M059J (cell line): ENCODE results near the gene LRP4. TPM values are rescaled to one million over a fixed set of nuclear protein-coding genes. Genes with fewer than 3 reads are reported as not detected.
"Not testable (repeated sequence)": the region's sequence is repeated elsewhere in the genome, so short reads cannot be mapped to it uniquely, and the experiment has no call there.

Experiments used
- DNase-seq: peaks from one replicate; pipeline ENCODE4 v3.0.0-alpha.2; 2012; ENCODE audit warnings: low read depth
- total RNA-seq: library from RNA; depleted of rRNA; stranded (reverse); fragments of >200 nt; shearing (Covaris generic); gene quantifications from 2 replicates; pipeline ENCODE4 v1.2.3, GENCODE V29; 2014

Gene LRP4
- total RNA-seq, 1 experiment from 2014 or later: 1.1 TPM

DNA sequence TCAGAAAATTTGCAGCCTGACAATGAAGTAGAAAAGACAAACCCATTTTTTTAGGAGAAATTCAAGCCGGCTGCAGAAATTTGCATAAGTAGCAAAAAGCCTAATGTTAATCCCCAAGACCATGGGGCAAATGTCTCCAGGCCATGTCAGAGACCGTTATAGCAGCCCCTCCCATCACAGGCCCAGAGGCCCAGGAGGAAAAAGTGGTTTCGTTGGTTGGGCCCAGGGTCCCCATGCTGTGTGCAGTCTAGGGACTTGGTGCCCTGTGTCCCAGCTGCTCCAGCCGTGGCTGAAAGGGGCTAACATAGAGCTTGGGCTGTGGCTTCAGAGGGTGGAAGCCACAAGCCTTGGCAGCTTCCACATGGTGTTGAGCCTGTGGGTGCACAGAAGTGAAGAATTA lies 9.6 kb upstream of the LRP4 start:
- DNase-seq: not testable (repeated sequence)

DNA sequence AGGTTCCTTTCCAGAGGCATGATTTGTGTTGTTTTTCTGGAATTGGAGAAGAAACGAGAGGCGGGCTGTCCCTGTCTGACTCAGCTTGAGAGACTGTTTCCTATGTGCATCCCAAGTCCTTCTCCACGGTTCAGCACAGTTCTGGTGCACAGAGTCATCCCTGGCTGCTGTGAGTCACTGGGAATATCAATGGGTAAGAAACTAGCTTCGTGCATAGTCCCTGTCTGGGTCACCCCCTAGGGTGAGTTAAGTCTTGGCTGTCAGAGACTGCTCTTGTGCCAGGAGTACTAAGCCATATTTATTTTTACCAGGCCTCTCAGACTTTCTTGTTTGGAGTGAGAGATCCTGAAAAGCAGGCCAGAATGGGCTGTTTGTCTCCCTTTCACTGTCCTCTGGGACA lies 2.4 kb upstream of the LRP4 start:
- DNase-seq: peak; percentile 99

DNA sequence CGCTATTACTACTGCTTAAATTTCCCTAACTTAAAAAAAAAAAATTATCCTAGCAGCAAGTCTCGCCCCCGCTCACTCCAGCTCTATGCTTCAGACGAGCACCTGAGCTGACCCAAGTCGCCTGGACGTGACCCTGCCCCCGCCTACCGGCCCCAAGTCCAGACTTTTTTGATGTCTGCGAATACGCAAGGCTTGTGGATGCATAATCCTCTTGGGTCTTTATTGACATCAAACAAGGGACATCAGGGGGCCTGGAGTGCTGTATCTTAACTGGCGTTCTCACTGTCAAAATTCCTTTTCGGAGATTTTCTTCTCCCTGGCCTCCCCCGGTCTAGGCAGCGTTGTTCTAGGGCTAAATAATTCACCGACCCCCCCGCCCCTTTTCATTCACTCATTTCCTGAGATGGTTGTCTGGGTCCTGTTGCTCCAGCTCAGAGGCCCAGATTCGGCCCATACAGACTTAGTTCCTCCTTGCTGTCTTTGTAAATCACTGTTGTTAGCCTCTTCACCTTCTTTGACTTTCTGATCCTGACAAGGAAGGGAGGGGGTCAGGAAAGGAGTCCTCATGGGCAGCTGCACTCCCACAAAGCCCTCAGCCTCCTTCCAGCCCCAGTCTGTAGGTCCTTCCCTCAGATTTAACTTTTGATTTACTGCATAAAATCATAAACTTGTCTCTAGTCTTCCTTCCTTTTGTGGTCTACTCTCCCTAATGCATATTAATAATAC lies 601 bp upstream of the LRP4 start:
- DNase-seq: no peak

DNA sequence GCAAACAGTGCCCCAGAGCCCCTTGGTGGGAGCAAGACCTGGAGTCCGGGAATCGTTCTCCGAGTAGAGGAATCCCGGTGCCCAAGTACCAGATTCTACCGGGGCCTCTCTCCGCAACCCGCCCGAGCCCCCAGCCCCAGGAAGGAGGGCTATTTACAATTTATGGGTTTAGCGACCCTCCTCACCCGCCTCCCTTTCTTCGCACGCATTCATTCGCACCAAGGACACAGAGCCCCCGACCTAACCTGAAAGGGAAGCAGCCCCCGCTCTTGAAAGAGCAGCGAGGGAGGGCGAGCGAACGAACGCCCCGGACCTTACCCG lies 628 bp downstream of the LRP4 start:
- DNase-seq: no peak

DNA sequence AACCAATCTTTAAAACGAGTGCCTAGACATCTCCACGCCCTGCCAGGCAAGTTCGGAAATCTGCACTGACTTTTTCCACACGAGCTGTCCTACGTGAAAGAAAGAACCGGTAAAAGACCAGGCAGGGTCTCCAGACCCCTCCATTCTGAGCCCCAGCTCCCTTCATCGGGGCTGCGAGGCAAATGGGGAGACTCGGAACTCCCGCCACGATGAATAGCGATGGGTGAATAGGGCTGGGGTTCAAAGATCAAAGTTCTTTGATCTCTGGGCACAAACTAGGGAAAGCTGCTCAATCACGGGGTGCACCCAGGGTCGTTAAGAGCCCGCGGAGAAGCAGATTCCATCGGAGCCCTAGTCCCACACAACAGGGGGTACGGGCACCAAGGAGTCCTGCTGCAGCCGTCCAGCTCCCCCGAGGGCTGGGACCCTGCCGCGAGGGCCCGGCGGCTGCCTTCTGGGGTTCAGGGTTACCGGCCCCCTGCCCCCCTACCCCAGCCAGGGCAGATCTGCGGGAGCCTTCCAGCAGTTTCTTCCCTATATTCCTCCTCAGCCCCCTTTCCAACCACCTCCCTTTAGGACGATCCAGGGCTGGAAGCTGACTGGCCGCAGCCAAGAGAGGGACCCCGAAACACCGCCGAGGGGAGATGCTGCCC lies 1.1 kb downstream of the LRP4 start:
- DNase-seq: no peak

DNA sequence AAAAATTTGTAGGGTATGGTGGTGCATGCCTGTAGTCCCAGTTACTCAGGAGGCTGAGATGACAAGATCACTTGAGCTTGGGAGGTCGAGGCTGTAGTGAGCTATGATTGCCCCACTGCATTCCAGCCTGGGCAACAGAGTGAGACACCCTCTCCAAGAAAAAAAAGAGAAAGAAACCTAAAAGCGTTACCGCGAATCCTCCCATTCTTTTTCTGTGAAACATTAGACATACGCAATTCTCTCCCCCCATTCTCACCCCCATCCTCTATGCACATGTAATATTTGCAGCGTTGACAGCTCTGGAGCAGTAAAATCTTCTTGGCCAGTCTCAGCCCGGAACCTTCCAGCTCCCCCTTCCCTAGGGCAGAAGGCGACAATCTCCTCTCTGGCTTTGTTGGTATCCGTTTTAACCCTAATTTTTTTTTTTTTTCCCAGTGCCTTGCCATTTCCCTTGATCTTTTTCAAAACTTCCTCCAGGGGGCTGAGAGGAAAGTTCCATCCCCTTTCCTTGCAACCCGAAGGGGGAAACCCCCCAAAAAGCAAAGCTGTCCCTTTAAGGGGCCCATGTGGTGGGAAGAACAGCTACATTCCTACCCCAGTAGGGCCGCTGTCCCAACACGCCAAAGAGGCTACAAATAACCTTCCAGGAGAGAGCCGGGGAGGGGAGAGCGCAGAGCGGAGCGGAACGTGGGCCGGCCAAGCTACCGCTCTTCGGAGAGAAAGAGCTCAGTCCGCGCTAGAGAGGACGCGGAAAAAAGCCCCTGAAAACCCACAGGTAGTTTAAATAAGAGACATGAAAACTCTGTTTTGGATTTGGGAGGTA lies 1.9 kb downstream of the LRP4 start:
- DNase-seq: peak; percentile 70

DNA sequence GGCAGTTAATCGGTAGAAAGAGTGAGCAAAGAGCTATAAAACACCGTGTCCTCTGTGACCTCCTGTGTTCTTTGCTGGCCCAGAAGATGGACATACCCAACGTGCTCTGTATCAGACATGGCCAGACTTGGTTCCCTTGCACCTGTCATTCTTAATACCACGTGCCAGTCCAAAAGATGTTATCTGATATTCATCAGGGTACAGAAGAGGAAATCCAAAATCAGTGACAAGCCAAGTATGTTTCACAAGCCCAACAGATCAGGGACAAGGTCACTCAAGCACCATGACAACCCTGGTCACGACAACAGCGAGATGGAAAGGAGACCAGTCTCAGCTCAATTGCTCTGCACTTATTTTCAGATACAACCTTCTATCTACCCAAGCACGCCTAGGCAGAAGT lies 3.4 kb downstream of the LRP4 start:
- no peak for DNase-seq

DNA sequence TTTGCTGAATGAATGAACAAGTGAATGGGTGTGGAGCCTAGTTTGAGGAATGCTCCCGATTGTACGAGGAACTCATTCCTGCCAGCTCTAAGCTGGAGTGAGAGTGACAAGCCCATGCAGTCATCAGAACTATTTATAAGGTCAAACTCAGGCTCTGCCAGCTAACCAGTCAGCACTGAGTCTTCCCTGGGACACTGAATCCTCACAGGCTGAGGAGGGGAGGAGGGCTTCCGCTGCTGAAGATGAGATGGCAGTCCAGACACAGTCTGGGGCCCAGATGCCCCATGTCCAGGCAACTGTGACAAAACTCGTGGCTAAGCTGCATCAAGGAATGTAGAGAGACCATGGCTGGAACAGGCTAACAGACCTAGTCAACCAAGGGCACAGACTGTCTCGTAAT lies 4.0 kb downstream of the LRP4 start:
- peak; percentile 57 for DNase-seq

DNA sequence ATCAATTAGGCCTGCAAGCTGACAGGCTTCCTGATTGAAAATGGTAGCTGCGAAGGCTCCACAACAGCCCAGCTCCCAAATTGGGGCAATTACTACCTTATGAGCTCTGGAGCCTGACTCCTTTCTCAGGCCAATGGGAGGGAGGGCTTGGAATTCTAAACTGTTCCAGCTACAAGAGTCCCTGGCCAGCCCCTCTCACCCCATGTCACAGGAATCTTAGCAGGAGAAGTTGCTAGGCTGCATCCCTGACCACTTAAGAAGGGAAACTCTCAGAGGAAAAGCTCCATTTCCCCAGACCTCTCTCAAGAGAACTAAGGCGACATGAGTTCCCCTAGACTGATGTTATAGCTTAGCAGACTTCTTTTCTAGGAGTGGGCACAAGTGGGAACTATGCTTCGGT lies 4.9 kb downstream of the LRP4 start:
- DNase-seq: no peak

DNA sequence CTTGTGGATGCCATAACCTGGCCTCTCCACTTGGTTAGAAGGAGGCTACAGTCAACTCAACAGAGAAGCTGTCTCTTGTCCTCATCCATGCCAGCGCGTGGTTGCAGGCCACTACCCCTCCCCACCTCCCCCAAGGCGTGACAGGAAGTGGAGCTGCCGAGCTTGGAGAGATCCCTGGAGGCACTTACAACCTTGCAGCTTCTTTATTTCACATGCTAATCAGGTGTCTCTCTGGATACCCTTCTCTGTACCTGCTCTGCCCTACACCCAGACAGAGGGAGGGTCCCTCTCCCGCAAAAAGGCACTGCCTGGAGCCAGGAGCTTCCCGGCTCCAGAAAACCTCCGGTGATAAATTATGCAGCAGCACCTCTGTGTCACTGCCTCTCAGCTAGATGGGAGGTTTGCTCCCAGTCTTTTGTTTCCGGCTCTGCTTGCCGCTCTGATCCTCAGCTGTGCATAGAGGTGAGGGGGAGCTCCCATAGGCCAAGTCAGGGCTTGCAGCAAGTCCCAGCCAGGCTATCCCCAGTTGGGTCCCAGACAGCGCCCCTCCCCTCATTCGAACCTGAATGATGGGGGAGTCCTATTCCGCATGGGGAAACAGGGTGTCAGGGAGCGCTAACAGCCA lies 5.7 kb downstream of the LRP4 start:
- DNase-seq: peak; percentile 37

DNA sequence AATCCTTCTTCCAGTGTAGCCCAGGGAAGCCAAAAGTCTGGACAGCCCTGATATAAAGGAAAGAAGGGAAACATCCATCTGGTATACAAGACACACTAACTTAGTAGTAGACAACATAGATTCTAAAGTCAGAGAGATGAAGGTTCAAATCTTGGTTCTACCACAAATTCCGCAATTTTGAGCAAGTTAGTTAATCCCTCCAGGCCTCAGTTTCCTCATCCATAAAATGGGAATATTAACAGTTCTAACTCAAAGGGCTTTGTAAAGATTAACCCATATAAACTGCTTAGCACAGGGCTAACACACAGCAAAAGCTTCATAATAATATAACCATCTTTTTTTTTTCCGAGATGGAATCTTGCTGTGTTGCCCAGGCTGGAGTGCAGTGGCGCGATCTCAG lies 10.7 kb downstream of the LRP4 start:
- DNase-seq: no peak

DNA sequence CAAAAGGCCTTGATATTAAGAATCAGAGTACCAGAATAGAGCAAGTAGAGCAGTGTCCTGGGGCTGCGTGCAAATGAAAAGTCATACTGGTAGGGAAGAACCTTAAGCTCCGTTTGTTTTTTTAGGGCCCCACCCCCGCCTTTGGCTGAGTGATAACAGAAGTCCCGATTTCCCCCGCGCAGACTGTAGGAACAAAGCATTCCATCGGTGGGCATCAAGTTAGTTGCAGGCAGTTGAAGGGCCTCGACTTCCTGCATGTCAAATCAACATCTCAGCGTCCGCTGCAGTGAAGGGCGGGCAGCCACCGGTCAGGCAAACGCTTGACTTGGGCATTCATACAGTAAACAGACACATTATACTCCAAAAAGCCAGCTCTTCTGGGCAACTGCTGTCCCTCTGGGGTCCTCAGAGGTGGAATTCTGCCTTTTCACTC lies 11.7 kb downstream of the LRP4 start:
- DNase-seq: no peak

DNA sequence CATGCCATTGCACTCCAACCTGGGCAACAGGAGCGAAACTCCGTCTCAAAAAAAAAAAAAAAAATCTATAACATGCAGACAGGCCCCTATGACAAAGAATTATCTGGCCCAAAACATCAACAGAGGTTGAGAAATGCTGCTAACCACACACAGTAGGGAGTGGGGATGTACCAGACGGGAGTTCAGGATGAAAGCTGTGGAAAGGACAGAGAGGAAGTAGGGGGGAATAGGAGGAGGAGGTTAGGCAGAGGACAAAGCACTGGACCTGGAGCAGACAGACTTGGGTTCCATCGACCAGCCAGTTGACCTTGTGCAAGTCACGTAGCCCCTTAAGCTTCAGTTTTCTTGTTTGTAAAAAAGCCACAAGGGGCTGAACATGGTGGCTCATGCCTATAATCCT lies 12.5 kb downstream of the LRP4 start:
- DNase-seq: no peak

DNA sequence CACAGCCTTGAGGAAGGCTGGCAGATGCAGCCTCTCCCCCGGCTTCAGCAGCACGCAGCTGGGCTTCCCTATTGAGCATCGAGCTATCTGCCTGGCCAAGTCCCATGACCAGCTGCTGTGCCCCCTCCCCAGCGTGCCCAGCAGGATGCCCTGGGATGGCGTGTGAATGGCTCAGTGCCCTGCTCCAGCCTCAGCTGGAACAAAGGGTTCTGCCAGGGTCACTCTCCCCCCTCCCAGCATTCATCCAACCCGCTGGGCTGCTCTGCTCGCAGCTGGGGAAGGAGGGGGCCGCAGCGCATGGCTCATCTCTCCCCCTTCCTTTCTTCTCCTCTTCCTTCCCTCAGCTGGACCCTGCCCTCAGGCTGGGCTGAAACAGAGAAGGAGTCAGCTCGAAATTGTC lies 14.5 kb downstream of the LRP4 start:
- no peak for DNase-seq

DNA sequence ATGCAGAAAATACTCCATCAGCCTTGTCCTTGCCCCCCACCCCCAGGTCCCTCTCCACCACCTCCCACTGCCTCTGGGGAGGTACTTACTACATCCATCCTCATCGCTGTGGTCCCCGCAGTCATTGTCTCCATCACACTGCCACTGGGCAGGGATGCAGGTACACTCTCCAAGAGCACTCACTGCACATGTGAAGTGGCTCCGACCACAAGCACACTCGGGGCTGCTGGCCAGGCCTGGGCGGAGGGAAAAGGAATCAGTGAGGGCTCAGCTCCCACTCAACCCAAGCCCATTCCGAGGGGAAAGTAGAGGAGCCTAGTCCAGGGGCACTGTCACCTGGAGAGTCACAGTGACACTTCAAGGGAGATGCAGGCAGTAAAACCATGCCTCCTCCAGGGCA lies 15.7 kb downstream of the LRP4 start:
- DNase-seq: no peak

DNA sequence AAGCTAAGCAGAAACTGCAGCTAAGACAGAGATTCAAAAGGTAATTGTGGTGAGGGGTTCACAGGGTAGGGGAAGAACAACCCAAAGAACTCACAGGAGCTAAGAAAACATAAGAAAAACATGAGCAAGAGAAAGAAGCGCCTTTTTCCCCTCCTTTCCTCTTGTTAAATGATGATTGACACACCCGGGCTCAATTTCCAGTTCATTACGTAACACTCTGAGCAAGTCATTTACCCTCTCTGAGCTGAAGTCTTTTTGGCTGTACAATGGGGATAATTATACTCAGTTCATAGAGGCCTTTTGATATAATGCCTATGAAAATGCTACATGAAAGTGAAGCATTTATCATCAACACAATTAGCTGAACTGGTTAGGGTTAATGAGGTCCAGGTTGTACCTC lies 17.2 kb downstream of the LRP4 start:
- no peak for DNase-seq

DNA sequence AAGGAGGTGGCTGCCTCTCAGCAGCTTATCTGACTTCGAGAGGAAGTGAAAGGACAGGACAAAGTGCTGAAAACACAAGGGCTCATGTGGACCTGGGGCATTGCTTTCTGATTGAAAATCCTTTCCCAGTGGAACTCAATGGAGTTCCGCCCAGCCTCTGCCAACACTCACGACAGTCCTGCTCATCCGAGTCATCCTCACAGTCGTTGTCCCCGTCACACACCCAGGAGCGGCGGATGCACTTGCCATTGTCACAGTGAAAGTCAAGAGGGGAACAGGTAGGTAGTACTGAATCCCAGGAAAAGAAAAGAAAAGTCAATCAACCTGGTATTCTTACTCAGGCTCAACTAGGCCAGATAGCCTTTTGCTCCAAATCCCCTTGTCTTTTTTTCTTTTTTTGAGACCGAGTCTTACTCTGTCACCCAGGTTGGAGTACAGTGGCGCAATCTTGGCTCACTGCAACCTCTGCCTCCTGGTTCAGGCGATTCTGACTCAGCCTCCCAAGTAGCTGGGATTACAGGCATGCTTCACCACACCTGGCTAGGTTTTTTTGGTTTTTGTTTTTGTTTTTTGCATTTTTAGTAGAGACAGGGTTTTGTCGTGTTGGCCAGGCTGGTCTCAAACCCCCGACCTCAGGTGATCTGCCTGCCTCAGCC lies 18.1 kb downstream of the LRP4 start:
- DNase-seq: no peak

DNA sequence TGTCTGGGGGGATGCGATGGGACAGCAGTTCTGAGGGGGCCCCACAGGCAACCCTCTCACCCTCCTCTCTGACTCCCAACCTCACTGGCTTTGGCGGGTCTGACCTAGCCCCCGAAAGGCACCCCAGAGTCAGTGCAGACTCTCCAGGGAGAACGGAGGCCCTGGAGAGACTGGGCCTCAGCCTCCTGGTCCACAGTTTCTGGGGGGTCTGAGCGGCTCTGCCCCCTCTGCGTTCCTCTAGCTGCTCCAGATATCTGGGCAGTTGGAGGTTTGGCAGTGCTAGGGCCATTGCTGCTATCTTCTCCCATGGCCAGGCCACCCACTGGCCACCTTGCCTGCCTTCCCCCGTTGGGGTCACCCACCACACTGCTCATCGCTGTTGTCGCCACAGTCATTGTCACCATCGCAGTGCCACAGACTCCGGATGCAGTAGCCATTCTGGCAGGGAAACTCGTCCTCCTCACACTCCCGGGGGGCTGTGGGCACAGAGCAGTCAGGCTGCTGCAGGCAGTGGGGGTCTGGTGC lies 18.8 kb downstream of the LRP4 start:
- DNase-seq: no peak

DNA sequence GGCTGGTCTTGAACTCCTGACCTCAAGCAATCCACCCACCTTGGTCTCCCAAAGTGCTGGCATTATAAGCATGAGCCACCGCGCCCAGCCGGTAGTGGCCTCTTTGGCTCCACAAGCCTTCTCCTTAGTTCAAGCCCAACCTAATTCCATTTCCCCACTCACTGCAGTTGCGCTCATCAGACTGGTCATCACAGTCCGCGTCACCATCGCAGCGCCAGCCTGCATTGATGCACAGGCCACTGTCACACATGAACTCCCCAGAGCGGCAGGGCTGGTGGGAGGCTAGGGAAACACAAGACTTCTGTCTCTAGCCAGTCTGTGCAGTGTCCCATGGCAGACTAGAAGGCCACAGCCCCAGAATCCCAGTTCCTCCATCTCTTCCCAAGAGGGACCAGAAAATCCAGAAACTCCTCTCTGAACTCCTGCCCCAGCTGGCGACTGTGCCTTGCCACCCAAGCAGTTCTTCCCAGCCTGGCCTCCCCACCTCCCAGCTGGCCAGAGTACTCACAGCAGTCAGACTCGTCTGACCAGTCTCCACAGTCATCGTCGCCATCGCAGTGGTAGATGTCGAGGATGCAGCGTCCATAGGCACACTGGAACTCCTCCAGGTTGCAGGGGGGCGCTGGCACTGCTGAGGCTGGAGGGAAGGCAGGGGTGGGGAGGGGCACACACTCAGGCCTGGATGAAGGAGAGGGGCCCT lies 19.8 kb downstream of the LRP4 start:
- DNase-seq: no peak

DNA sequence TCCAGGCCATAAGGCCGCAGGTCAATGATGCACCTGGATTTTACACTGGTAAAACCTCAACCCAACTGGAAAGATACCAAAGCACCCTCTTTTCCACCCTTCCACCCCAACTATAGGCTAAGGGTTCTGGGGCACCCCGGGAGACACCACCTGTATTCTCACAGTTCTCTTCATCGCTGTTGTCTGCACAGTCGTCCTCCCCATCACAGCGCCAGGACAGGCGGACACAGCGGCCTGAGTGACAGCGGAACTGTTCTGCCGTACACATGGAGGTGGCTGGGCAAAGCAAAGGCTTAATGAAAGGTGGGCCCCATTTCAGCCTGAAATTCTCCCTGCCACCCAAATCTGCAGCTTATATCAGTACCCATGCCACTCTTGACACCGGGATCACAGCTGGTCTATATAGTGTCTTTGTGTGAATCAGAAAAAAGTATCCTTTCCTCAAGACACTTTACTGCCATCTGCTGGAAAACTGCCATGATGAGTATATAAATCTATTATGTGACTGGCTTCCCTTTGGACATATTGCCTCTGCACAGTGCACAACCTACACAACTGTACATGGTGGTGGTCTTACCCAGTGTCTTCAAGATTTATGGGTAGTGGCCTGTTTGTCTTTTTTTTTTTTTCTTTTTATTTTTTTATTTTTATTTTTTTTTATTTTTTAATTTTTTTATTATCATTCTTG lies 21.5 kb downstream of the LRP4 start:
- peak; percentile 73 for DNase-seq

DNA sequence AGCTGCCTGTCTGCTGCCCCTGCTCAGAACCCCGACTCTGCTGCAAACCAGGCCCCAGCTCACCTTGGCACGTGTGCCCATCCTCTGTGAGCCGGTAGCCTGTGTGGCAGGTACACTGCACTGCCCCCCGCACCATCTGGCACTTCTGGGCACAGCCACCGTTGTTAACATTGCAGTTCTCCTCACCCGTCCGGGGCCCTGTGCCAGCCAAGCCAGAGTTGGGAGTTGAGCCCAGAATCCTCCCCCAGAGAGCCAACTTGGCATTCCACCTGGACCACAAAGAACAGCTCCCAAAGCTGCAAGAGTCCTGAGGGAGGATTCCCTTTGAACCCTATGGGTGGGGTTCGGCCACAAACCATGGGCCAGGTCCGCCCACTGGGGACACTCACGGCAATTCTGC lies 22.5 kb downstream of the LRP4 start:
- DNase-seq: peak; percentile 73
